Large intestine (tissue), 1 donor: ENCODE results near the gene PECR. TPM values are rescaled to one million over a fixed set of nuclear protein-coding genes. Genes with fewer than 3 reads are reported as not detected.

Source experiments
- polyA plus RNA-seq: library from polyadenylated mRNA; unstranded; fragments of 120-200 nt; gene quantifications from one replicate; pipeline ENCODE4 v1.2.1, GENCODE V29; 2013

Gene PECR
- polyA plus RNA-seq, 1 donor = 34.5 TPM

Other genes with a start within 250 kb of the PECR start
- 5.5 TPM for gene MREG, start 68.3 kb downstream of the PECR start, polyA plus RNA-seq
- gene TMEM169, start 110 bp upstream of the PECR start, polyA plus RNA-seq = 4.1 TPM
- 192 TPM for gene XRCC5, start 27.5 kb upstream of the PECR start, polyA plus RNA-seq